NCI-H748 treated with DMSO at 0.1 percent for 48 hours (cell line): ENCODE data around the gene HEMGN.
A peak's percentile ranks its signal among the peaks of the same experiment; 100 is the strongest.

Experiments used
- DNase-seq: peaks from one replicate; lab custom pipeline; 2025; lab: John Stamatoyannopoulos, UW

HEMGN gene

DNA sequence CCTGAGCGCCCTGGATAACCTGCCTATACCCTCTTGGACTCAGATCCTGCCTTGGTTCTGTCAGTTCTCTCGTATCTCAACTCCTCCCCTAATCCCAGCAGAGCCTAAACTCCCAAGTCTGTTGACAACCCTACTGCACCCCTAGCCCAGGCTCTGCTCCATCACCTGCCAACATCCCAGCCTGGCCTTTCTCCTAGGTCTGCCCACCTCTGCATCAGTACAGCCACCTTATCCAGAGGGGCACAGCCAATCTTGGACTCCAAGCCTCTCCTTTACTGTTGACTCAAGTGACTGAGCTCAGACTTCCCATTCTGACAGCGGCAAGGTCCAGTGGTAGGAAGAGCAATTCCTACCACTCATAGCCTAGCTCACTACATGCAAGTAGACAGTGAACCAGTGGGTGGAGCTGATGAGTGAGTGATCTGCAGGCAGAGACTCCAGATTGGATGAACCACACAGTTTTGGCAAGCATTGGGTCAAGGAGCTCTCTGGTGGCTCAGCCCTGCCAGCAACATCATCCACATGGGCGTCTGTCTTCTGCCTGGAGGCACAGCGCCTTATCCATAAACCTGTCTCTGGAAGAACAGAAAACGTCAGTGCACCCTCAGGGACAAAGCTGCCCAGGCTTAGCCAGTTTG is 42.2 kb downstream of the HEMGN start:
- no peak for DNase-seq

DNA sequence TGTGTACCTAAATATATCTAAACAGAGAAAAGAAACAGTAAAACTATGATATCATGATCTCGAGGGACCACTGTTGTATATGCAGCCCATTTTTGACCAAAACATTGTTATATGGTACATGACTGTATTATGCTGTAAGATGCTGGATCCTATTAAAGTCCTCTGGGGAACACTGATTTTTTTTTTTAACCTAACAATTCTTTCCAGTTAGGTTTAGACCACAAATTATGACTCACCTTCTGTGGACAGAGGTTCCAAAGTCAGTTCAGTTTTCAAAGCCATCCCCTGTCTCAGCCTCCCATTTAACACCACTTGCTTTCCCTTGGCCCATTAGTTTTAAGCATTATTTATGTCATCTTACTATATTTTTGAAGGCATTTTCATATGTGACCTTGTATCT is 42.8 kb downstream of the HEMGN start:
- no peak for DNase-seq

DNA sequence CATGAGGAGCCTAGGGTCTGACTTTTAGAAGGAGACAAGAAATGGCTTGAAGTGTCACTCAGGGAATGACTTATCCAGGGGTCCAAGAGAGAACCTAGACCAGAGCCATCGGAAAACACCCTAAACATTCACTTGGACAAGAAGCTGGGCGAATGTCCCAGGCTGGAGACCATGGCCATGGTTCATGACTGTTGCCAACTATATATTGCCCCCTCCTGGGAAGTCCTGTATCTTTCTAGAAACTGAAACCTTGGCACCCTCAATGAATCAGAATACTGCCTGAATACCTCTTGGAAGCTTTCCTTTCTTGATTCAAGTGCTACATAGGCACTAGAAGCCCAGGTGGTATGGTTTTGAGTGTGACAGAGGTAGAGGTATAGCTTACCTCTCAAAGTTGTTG is 45.6 kb downstream of the HEMGN start:
- DNase-seq, result no peak

DNA sequence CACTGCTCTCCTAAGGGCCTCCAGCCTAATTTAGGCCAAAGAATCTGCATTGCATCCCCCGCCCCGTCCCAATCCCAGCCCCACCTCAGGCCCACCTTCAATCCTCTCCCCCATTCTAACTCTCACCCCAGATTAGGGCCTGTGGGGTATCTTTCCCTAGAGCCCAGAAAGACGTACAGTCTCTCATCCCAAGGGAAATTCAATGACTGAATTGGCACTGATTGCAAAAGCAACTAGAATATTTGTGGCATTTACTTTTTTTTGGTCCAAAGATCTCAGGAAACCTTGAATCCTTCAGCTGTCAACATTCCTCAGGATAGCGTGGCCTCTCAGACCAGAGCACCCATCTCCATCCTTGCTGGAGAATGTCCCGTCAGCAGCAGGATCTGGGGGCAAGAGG is 46.2 kb downstream of the HEMGN start:
- DNase-seq, result no peak

DNA sequence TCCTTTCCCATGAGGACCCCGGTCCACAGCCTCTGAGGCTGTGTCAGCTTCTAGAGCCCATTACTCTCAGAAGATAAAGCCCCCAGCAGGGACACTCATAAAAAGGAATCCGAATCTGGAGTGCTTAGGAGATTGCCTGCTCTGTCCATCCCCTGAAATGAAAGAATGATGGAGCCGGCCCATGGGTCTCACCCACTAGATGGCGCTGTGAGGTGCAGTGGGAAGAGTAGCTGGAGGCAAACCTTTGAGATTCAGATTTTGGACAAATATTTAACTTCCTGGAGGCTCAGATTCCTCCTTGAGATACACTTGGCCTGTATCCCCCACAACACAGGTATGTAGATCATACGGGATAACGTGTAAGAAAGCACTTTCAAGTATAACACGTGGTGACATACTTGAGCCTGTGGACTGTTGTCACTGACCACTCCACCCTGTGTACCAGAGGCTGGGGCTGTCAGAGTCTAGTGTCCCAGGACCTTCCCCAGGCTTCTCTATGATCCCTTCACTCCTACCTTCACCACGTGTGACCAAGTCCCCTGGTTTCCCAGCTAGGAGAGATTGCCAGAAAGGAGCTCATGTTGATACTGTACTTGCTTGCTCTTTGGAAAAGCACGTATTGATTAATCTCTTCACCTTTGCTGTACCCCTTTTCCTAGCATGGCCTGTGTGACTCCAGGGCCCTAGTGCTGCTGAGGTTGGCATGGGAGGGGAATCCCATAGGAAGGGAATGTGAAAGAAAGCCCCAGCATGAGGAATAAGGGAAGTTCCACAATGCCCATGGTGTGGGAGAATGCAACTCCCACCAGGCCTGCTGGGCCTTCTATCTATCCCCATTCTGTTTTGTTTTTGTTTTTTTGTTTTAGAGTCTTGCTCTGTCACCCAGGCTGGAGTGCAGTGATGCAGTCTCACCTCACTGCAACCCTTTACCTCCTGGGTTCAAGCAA is 47.8 kb downstream of the HEMGN start:
- DNase-seq, result peak; percentile 18

DNA sequence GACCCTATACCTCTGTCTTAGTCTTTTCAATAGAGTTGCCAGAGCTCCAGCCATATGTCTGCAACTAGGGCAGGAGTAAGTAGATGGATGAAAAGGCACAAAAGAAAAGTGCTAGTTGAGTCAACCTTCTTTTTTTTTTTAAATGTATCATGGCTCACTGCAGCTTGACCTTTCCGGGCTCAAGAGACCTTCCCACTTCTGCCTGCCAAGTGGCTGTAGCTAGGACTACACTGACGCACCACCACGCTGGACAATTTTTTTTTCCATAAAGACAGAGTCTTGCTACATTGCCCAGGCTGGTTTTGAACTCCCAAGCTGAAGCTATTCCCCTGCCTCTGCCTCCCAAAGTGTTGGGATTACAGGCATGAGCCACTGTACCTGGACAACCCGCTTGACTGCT is 57.6 kb downstream of the HEMGN start:
- no peak for DNase-seq
